OCI-M2 (cell line): ENCODE data around the gene RAP1GAP2.

Experiments
- DNase-seq: peaks from one replicate; lab custom pipeline; 2025; ENCODE audit not compliant: unreplicated experiment; lab: John Stamatoyannopoulos, UW

RAP1GAP2 gene

DNA sequence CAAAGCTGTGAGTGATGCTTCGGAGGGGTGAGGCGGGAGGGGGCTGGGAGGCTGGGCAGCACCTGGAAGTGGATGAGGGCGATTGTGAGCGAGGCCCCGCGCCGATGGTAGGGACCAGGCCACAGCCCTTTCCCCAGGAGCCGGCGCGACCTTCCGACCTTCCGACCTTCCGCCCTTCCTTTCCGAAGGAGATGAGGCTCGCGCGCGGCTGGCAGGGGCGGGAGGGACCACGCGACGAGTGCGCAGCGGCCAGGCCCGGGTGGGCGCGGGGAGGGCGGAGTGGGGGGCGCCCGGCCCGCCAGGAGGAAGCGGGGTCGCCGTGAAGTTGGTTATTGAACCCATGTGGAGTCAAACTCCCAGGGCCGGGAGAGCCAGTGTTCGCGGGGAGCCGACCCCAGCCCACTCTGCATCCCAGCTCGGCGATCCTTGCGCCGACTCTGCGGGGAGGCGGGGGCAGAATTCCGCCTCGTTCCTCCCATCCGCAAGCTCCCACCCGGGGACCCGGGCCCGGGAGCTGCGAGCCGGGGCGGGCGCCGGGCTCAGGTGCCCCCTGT, 56.6 kb downstream of the RAP1GAP2 start:
- DNase-seq = no peak

GRCh38 chr17:2853283-2854142, 57.3 kb downstream of the RAP1GAP2 start:
- DNase-seq = no peak

GRCh38 chr17:2854143-2855055, 58.2 kb downstream of the RAP1GAP2 start:
- no peak for DNase-seq

DNA sequence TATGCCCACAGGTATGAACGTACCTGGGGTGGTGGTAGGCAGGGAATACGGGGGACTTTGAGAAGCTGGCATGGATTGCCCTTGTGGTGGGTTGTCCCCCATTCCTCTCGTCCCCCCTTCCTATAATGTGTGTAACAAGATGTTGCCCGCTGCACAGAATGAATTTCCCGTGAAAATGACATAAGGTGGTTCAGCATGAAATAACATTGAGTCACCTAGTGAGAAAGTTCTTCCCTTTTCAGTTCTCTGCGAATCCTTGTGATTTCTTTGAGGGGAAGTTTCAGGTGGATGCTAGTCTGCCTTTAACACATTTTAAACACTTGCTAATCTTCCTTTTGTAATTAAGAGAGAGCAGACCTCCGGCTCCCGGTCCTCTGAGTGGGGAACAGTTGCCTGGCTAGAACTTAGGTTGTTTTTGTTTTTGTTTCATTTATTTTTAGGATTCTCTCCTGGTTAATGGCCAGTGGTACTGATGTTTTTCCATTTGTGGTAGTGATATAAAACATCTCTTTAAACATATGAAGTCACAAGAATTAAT, 58.9 kb downstream of the RAP1GAP2 start:
- DNase-seq = no peak

GRCh38 chr17:2856727-2857126, 60.5 kb downstream of the RAP1GAP2 start:
- no peak for DNase-seq

DNA sequence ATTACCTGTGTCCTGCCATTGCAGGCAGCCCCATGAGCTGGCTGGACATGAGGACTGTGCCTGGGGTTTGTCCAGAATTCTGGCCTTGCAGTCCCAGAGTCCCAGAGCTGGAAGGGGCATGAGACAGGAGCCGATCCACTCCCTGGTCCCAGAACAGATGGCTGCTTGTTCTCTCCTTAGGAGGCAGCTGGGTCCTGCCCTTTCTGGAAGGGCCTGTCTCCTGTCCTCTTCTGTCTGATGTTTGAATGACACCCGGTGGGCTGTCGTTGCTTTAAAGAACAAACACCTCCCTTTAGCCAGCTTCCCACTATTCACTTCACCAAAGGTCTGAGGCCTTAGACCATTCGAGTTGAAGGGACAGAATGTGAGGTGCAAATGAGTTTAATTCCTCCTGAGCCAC, 63.8 kb downstream of the RAP1GAP2 start:
- DNase-seq = no peak

DNA sequence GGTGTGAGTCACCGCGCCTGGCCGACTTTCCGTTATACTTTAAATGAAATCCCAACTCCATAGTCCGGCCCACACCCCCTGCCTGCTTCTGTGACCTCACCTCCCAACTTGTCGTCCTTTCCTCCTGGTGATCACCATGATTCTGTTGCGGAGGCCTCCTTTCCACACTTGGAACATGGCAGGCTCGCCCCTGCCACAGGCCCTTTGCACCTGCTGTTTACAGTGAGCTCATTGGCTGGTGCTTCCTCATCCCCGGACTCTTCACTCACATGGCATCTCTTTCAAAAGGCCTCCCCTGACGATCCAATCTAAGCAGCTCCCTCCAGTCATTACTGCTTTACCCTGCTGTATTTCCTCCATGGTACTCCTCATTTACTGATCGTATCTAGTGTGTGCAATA, 64.6 kb downstream of the RAP1GAP2 start:
- DNase-seq = no peak

GRCh38 chr17:2862197-2862596, 66.0 kb downstream of the RAP1GAP2 start:
- DNase-seq = no peak

DNA sequence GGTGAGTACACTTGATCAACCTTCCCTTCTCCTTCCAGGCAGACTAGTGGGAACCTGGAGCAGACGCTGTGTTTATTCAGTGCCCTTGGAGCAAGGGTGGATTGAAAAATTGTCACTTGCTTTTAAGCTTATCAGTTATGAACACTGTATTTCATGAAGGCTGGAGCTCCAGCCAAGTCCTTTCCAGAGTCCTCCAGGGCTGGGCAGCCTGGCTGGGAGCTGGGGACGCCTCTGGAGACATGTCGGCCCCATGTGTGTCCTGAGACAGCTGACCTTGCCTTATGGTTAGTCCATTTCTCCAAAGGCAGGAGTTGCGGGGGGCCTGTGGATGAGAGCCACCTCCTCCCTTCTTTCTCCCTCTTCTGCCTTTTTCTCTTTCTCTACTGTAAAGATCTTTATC, 67.0 kb downstream of the RAP1GAP2 start:
- DNase-seq = no peak

DNA sequence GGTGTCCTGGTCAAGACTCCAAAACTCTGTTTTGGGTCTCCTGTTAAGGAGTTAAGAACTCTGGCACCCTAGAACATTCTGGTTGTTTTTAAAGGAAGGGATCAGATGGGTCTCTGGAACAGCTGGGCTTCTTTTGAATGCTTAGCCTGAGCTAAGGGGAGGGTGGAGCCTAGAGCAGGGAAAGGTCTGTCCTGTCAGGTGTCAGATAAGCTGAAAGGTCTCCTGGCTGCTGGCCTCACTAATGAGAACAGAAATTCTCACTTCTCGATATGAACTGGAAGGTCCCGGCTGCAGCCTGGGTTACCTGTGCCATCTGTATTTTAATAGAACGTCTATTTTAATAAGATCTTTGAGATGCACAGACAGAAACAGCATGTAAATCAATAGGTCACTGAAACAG, 69.0 kb downstream of the RAP1GAP2 start:
- no peak for DNase-seq

DNA sequence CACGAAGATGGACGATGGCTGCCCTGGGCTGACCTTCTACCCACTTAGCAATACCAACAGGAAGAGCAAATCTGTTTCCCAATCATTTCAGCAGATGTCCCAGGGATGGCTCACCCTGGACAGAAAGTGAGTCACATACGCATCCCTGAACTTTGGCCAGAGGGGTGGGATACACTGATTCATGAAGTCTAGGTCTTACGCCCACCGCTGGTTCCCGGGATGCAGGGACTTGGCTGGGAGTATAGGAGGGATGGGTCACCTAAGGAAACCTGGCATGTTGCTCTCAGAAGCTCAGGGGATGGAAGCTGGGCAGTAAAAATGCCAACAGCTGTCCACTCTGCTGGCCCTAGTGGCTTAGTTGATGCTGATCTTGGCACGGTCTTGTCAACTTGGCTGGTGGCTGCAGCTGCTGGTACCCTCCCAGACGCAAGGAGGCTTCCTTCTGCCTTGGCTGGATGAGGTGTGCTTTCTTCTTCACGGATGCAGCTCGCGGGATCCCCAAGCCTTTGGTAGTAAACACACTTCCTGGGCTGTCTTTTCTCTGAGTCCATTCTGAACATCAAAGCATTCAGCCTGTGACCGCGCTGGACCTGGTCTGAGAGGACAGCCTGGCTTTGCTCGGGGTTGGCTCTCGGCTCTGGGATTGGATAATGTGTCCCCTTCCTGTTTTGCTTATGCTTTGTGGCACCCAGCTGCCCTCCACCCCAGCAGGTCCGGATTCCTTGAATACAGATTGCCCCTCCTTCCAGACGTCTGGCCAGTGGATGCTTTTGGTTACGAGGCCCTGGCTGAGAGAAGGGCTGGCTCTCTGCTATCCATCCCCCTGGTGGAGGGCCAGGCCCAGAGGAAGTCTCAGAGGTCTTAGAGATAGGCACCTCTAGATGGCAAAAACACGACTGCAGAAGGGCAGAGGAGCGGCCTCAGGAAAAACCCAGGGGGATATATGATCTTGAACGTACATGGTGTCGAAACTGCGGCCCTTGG, 71.5 kb downstream of the RAP1GAP2 start:
- no peak for DNase-seq

DNA sequence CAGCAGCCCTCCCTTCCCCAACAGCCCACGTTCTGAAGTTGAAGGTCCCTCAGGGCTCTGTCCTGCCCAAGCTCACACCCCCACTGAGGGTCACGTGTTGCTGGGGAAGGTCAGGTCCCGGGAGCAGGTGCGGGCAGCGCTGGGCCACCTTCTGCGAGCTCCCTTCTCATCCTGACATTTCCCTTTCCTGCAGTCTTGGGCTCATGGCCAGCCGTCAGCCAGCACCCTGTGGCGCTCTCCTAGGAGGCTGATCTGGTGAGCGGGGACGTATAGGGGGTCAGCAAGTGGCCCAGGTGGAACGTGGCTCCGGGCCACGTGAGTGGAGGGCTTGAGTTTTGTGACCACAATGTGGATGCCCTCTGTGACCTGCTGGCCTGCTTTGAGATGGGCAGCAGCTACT, 73.4 kb downstream of the RAP1GAP2 start:
- DNase-seq = no peak

- no peak for DNase-seq
These were observed 75.0 kb downstream of the RAP1GAP2 start for GRCh38 chr17:2871205-2871604.

GRCh38 chr17:2871720-2872119, 75.5 kb downstream of the RAP1GAP2 start:
- DNase-seq = no peak

GRCh38 chr17:2872282-2872681, 76.0 kb downstream of the RAP1GAP2 start:
- no peak for DNase-seq

DNA sequence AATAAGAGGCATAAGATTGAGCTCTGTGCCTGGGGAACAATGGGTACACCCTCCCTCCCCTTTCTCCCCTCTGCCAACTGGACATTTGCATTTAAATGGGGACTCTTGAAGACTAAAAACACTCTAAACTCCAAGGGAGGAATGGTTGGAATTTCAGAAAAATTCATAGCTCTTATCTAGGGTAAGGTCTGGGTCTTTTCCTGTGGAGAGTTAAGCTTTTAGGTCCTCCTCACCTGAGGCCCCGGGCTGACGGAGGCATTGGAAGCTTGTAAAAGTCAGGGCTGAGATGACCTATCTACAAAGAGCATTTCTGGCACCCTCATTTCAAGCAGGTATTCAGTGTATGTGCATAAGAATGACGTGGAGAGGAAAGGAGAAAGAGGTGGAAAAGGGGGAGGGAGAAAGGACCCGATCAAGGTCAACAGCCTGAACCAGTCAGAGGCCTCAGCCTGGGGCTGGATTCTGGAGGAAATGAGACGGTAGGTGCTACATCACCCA, 78.0 kb downstream of the RAP1GAP2 start:
- DNase-seq = no peak

DNA sequence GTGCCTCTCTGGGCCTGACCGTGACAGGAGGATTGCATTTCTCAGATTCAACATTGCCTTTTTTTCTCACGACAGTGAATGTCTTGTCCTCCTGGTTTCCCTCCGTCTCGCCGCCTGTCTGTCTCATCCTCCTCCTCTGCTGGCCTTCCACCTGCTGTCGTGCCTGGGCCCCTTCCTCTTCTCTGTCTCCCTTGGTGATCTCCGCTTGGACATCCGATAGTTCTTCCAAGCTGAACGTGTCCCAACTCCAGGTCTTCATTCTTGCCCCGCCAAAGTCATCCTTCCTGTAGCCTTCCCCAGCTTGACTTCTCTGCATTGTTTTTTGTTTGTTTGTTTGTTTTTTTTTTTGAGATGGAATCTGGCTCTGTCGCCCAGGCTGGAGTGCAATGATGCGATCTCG, 79.4 kb downstream of the RAP1GAP2 start:
- DNase-seq = no peak

- DNase-seq = no peak
These were observed 80.2 kb downstream of the RAP1GAP2 start for GRCh38 chr17:2876467-2876866.

- DNase-seq = no peak
These were observed 82.6 kb downstream of the RAP1GAP2 start for GRCh38 chr17:2878751-2879254.

GRCh38 chr17:2880050-2880449, 83.8 kb downstream of the RAP1GAP2 start:
- no peak for DNase-seq
